HG03280 (cell line): ENCODE results near the gene SPOCK1.

Experiments used
- ATAC-seq: cut with Tn5 transposase; IDR thresholded peaks from one replicate; pipeline ENCODE4 v1.9.1; 2021; ENCODE audit warnings: mild to moderate bottlenecking, moderate library complexity; ENCODE audit not compliant: unreplicated experiment

The SPOCK1 gene

GRCh38 chr5:137206030-137206715 is 293.0 kb downstream of the SPOCK1 start:
- no peak for ATAC-seq

GRCh38 chr5:137205231-137206027 is 293.7 kb downstream of the SPOCK1 start:
- no peak for ATAC-seq

GRCh38 chr5:137203011-137203632 is 296.0 kb downstream of the SPOCK1 start:
- no peak for ATAC-seq

DNA sequence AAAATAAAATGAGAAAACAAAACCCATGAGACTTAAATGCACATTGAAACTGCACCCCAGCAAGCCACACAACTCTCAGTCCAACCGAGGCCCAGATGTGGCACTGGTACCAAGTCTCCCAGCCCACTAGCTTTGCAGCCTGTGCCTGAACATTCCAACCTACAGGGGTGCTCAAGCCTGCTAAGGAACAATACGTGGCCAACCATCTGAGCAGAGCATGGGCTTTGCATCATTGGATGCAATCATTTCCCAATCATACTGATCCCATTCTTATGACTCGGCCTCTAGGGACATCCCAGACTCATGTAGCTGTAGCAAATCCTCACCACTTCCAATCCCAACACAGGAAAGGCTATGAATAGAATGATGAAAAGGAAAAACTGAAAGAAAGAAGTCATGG is 297.2 kb downstream of the SPOCK1 start:
- no peak for ATAC-seq

GRCh38 chr5:137200906-137201700 is 298.0 kb downstream of the SPOCK1 start:
- ATAC-seq = no peak

DNA sequence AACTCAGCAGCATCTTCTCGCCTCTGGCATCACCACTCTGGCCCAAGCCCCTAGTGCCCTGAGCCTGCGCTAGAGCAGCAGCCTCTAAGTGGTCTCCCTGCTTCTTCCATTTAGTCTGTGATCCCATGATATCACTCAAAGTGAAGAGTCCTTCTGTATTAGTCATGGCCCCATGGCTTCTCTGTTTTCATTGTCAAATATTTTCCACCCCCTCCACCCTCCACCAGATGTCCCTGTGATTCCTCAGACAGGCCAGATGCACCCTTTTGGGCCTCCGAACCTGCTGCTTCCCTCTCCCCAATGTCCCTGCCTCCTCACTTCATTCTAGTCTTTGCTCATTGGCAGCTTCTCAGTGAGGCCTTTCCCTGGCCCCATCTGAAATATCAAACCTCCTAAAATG is 299.2 kb downstream of the SPOCK1 start:
- no peak for ATAC-seq

DNA sequence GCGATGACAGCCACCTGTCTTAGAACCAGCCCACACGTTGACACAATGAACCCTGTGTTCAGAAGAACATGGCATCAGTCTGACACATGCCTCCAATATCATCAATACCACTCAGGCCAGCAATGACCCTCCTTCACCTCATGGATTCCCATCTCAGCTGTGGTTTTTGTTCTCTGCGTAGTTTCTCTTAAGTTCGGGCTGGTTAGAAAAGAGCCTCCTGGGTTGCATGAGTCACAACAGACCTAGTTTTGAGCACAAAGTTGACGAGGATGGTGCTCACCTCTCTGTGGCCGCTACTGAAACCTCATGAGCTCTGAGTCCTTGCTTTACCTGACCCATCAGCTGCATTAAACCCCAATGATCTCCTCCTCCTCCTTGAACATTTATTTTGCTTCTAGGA is 299.9 kb downstream of the SPOCK1 start:
- ATAC-seq = no peak

- ATAC-seq = no peak
Measured at GRCh38 chr5:137195483-137195882, 303.6 kb downstream of the SPOCK1 start.

GRCh38 chr5:137194300-137194699 is 304.8 kb downstream of the SPOCK1 start:
- ATAC-seq = no peak

GRCh38 chr5:137192293-137192743 is 306.8 kb downstream of the SPOCK1 start:
- no peak for ATAC-seq

- no peak for ATAC-seq
Measured at GRCh38 chr5:137191179-137191578, 307.9 kb downstream of the SPOCK1 start.

- no peak for ATAC-seq
Measured at GRCh38 chr5:137190441-137190840, 308.7 kb downstream of the SPOCK1 start.

- ATAC-seq = no peak
Measured at GRCh38 chr5:137190031-137190430, 309.1 kb downstream of the SPOCK1 start.

DNA sequence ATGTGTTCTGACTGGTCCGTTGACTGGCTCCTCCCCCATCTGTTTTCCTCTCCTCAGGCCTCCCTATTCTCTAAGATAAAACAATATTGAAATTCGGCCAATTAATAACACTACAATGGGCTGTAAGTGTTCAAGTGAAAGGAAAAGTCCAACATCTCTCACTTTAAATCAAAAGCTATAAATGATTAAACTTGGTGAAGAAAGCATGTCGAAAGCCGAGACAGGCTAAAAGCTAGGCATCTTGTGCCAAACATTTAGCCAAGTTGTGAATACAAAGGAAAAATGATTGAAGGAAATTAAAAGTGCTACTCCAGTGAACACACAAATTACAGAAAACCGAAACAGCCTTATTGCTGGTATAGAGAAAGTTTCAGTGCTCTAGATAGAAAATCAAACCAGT is 310.6 kb downstream of the SPOCK1 start:
- no peak for ATAC-seq

GRCh38 chr5:137186759-137187461 is 312.2 kb downstream of the SPOCK1 start:
- no peak for ATAC-seq

DNA sequence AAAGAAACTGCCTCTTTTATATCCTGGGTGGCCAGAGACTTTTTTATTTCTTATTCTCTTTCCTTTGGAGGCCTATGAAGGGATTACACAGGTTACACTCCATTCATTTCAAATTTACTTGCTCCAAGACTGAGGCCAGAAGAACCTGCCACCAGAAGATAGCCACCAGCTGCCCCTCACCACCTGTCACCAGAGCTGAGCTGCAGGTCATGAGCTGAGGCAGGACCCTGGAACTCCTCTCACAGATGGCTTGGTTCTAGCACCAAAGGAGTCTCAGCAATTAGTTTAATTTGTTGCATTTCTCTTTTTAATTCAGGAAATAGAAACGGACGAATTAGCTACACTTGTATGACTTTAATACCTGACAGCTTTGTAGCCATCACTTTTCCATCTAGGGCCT is 313.9 kb downstream of the SPOCK1 start:
- ATAC-seq = no peak

DNA sequence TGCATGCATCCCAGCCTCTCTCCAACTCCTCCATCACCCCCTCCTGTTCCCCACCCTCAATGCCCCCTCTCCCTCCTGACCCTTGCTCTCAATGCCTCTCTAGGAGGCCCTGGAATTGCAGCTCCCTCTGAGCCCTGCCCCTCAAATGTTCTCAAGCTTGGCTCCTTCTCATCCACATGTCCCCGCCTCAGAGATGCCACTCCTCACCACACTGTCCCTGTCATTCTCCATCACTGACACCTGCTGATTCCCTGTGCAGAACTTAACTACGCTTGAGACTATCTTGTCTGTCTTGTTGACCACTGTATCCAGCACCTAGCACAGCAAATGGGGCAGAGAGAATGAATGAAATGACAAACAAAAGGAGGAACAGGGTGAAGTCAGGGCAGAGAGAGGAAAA is 314.4 kb downstream of the SPOCK1 start:
- no peak for ATAC-seq

DNA sequence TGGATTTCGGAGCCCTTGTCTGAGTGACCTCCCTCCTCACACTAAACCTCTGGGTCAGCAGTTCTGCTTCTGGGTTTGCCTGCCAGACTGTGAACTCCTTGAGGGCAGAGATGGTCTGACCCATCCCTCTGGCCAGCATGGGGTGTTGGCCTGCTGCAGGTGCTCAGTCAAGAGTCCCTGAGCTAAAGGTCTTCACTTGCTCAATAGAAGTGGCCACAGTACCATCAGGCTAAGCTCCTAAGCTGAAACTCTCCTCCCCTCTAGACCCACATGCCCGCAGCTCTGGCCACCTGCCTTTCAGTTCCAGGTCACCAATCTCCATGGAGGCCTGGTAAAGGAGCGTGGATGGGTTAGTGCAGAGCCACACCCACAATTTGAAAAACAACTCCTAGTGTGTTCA is 316.6 kb downstream of the SPOCK1 start:
- ATAC-seq = no peak

GRCh38 chr5:137181667-137182066 is 317.5 kb downstream of the SPOCK1 start:
- ATAC-seq = no peak

- ATAC-seq = no peak
Measured at GRCh38 chr5:137179203-137179602, 319.9 kb downstream of the SPOCK1 start.
